Naive thymus-derived CD4-positive, alpha-beta T cell (primary cell): ENCODE data around the gene LRRC63. TPM values are rescaled to one million over a fixed set of nuclear protein-coding genes. Genes with fewer than 3 reads are reported as not detected.
"Not testable (repeated sequence)": the region's sequence is repeated elsewhere in the genome, so short reads cannot be mapped to it uniquely, and the experiment has no call there.

ENCODE experiments used
- ATAC-seq: fragments of 150-1000 bp; cut with Tn5 transposase; 2 replicates; pipeline ENCODE4 v1.10.0; 2021; ENCODE audit warnings: mild to moderate bottlenecking, moderate library complexity
- CTCF ChIA-PET: fragments of 350-600 bp; sonication (Branson Sonifier 250); formaldehyde crosslinking; loops from one replicate; lab custom pipeline; 2021; ENCODE audit warnings: antibody characterized with exemption; lab: Charles Lee
- POLR2A ChIA-PET: fragments of 350-600 bp; sonication (Branson Sonifier 250); formaldehyde crosslinking; loops from one replicate; lab custom pipeline; 2021; ENCODE audit warnings: antibody characterized with exemption, inconsistent platforms; lab: Charles Lee
- DNase-seq, 9 donors: peaks; one replicate each; pipeline versions ENCODE4 v3.0.0 to v3.0.0-alpha.2; 2020 to 2022; ENCODE audit warnings: mixed read lengths in 1 of 9
- H3K27ac ChIP-seq: one replicate; pipeline ENCODE4 v1.7.0; 2013; ENCODE audit warnings: mild to moderate bottlenecking, low read depth, low read length, moderate library complexity
- H3K27me3 ChIP-seq, 2 donors: one replicate each; pipeline ENCODE4 v1.7.0; 2013; ENCODE audit warnings: low read length in 2 of 2, mild to moderate bottlenecking in 2 of 2, moderate library complexity in 2 of 2; ENCODE audit not compliant: control insufficient read depth in 2 of 2, insufficient read depth in 2 of 2
- H3K36me3 ChIP-seq, 3 experiments: 1 replicate in 2 of 3; 2 replicates in 1 of 3; pipeline ENCODE4 v1.7.0; 2013; ENCODE audit warnings: low read length in 3 of 3, mild to moderate bottlenecking in 3 of 3, moderate library complexity in 1 of 3; ENCODE audit not compliant: insufficient read depth in 3 of 3, control insufficient read depth in 2 of 3
- H3K4me1 ChIP-seq, 2 donors: one replicate each; pipeline ENCODE4 v1.7.0; 2013; ENCODE audit warnings: low read length in 2 of 2, mild to moderate bottlenecking in 2 of 2, moderate library complexity in 1 of 2; ENCODE audit not compliant: control insufficient read depth in 2 of 2, insufficient read depth in 2 of 2
- H3K4me3 ChIP-seq: 2 replicates; pipeline ENCODE4 v1.7.0; 2013; ENCODE audit warnings: mild to moderate bottlenecking, low read length
- H3K9me3 ChIP-seq, 3 experiments: 1 replicate in 2 of 3; 2 replicates in 1 of 3; pipeline ENCODE4 v1.7.0; 2013; ENCODE audit warnings: low read length in 3 of 3; ENCODE audit not compliant: control insufficient read depth in 2 of 3
- H3K27ac Mint-ChIP-seq, 9 donors: one replicate each; pipeline ENCODE4 v1.8.0; 2020 to 2022; ENCODE audit warnings: mixed read lengths in 9 of 9, mild to moderate bottlenecking in 8 of 9, moderate library complexity in 5 of 9, inconsistent platforms in 2 of 9
- H3K27me3 Mint-ChIP-seq, 5 donors: one replicate each; pipeline ENCODE4 v1.8.0; 2021 to 2022; ENCODE audit warnings: mixed read lengths in 5 of 5, mild to moderate bottlenecking in 1 of 5
- H3K36me3 Mint-ChIP-seq, 5 donors: one replicate each; pipeline ENCODE4 v1.8.0; 2020 to 2022; ENCODE audit warnings: mixed read lengths in 5 of 5, mild to moderate bottlenecking in 3 of 5, inconsistent platforms in 1 of 5
- H3K4me1 Mint-ChIP-seq, 7 donors: one replicate each; pipeline ENCODE4 v1.8.0; 2020 to 2022; ENCODE audit warnings: mixed read lengths in 7 of 7, mild to moderate bottlenecking in 3 of 7, inconsistent platforms in 1 of 7
- H3K4me3 Mint-ChIP-seq, 10 donors: one replicate each; pipeline ENCODE4 v1.8.0; 2020 to 2022; ENCODE audit warnings: mild to moderate bottlenecking in 10 of 10, mixed read lengths in 10 of 10, moderate library complexity in 6 of 10, inconsistent platforms in 2 of 10
- H3K9me3 Mint-ChIP-seq, 11 donors: one replicate each; pipeline ENCODE4 v1.8.0; 2020 to 2022; ENCODE audit warnings: mixed read lengths in 11 of 11, mild to moderate bottlenecking in 4 of 11, inconsistent platforms in 1 of 11, moderate library complexity in 1 of 11
- intact Hi-C, 2 donors: fragments of 100-400 bp; cut with micrococcal nuclease; formaldehyde crosslinking; loops; one replicate each; pipeline ENCODE4 v1.15.1; 2023
- polyA plus RNA-seq, 2 donors: library from polyadenylated mRNA; unstranded; fragments of 300-500 nt; fragmentation: Illumina TruSeq; gene quantifications; one replicate each; pipeline ENCODE4 v1.2.3, GENCODE V29; 2021
- total RNA-seq, 6 experiments: library from RNA in 5 of 6; stranded (reverse) in 5 of 6; gene quantifications; 1 replicate in 5 of 6; 2 replicates in 1 of 6; pipeline ENCODE4 v1.2.3 and lab custom pipeline; 2021 to 2026

LRRC63 gene, protein sequence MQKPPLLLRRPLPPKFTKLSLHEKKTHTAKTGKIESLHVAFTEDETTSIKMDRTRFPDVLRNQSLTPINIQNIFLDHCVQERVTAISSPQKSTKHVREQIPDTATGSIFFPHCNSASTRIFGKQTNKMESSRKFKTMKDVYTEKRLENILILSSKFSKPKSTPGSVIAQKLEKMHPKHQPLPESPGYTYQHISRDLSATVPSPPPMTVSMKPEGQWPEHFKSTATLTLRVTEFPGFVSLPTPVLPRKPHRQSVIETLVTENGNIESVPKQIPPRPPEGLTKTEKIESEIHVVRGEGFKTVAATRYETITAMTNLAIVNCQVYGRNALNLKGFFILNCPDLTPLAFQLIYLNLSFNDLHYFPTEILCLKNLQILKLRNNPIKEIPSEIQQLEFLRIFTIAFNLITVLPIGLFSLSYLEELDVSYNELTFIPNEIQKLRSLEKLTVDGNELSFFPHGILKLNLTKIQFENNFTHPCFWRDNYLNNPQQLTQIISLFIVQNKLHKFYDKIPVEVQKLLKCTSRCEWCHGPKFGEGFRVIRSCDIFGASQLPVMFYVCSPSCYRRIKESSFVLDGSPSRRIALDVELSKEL
- under 1 TPM; 0.19 to 0.80 (median 0.49) TPM for total RNA-seq
- under 1 TPM in 1 of 2 donors, not detected in 1; 0.31 TPM for polyA plus RNA-seq
- total RNA-seq (lab: John Stamatoyannopoulos, UW): not detected

DNA sequence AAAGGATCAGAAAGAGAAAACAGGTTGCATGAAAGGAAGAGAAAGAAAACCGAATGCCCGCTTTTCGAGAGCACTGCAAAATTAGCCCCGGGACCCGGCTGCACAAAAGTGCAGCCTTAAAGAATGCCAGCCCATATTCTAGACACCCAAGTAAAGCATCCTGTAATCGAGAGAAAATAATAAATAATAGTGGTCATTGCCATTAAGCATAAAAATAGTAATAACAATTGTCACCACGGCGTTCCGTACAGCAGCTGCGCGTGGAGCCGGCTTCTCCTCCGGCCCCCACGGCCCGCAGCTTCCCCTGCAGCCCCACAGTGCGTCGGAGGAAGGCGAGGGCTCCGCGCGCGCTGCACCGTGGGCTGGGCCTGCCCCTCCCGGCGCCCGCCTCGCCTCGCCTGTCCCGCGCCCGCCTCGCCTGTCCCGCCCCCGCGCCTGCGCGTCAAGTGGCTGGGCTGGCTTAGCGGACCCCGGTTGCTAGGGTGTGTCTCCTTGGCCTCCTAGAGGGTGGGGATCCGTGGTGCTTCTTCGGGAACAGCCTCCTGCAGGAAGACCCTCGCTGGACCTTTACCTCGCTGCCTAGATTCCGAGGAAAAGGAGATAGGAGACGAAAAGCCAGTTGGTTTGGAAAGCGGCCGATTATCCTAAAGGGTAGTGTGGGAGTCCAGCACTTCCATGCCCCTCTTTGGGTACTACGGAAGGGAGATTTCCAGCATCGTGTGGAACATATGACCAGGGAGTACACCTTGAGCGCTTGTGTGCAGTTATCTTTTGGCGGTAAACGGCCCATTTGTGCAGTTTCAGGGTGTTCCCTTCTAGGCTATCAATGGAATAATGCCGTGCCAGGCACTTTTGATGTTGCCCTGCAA, at the start of gene LRRC63:
LRRC63 (plus strand) TSS at position 446 of the 869 bp plus-strand sequence. CDS start 1,107 bp downstream, outside the sequence.
- ATAC-seq: peak; percentile 98
- Histone ChIP-seq H3K4me3 (peak within 1 kb of the TSS; percentile 81), H3K4me1 (peaks cover 5 to 8% of the 10 kb centered on the region in 2 donors), H3K9me3 (no peaks in the 10 kb centered on the region), H3K27ac (peak within 1 kb of the TSS; percentile 88), H3K27me3 (no peaks in the 10 kb centered on the region), H3K36me3 (no peaks in the 10 kb centered on the region)
- CTCF ChIA-PET: interaction anchor here (0.8 to 1.9 kb wide), 9 partner anchors 10 to 110 kb away, joined by 3 to 7 read pairs (median 4); no protein-coding TSS in a partner anchor
- Mint-ChIP-seq H3K4me3 (peak within 1 kb of the TSS; percentile 83 to 100 (median 93)), H3K4me1 (peaks cover 7 to 37% (median 26%) of the 10 kb centered on the region in 7 donors), H3K9me3 (peaks cover 0 to 7% (median 0%) of the 10 kb centered on the region in 11 donors), H3K36me3 (peaks cover 0 to 15% (median 0%) of the 10 kb centered on the region in 5 donors), H3K27me3 (peaks cover 0 to 6% (median 0%) of the 10 kb centered on the region in 5 donors), H3K27ac (peak within 1 kb of the TSS; percentile 91 to 98 (median 94))
- DNase-seq: peak; percentile 69 to 88 (median 80)
- POLR2A ChIA-PET: interaction anchor here (0.6 to 2.2 kb wide), 10 partner anchors 9 to 84 kb away, joined by 3 to 20 read pairs (median 6); partner anchors contain the start of gene LCP1
- intact Hi-C loops: loop anchor here (1.0 to 5.0 kb wide), 11 partner anchors 9 to 1635 kb away; partner anchors contain the start of genes ZC3H13 (in 2 of the 2), COG3 (in 1 of the 2) and TSC22D1 (in 1 of the 2)

DNA sequence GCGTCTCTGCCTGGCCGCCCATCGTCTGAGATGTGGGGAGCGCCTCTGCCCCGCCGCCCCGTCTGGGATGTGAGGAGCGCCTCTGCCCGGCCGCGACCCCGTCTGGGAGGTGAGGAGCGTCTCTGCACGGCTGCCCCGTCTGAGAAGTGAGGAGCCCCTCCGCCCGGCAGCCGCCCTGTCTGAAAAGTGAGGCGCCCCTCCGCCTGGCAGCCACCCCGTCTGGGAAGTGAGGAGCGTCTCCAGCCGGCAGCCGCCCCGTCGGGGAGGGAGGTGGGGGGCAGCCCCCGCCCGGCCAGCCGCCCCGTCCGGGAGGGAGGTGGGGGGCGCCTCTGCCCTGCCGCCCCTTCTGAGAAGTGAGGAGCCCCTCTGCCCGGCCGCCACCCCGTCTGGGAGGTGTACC, 49.0 kb upstream of the LRRC63 start:
- peak overlapping the region in 6 of 9 donors; percentile 26 to 95 (median 62) for H3K27ac Mint-ChIP-seq
- H3K27ac ChIP-seq, ATAC-seq, H3K4me3 ChIP-seq, intact Hi-C loops, H3K27me3 Mint-ChIP-seq, H3K9me3 Mint-ChIP-seq, H3K9me3 ChIP-seq, H3K27me3 ChIP-seq, DNase-seq: not testable (repeated sequence)
- ChIA-PET CTCF (interaction anchor here (1.7 to 4.8 kb wide), 2 partner anchors 10 to 16 kb away, joined by 5 to 27 read pairs; no protein-coding TSS in a partner anchor), POLR2A (interaction anchor here (0.8 to 4.1 kb wide), 4 partner anchors 15 to 48 kb away, joined by 3 to 21 read pairs (median 5); partner anchors contain the start of gene LCP1)
- H3K4me3 Mint-ChIP-seq: peak overlapping the region in 1 of 10 donors; percentile 50
- H3K36me3 Mint-ChIP-seq: peaks cover 11 to 54% (median 30%) of the 10 kb centered on the region in 5 donors
- peaks cover 64 to 80% (median 75%) of the 10 kb centered on the region in 7 donors for H3K4me1 Mint-ChIP-seq
- Histone ChIP-seq H3K4me1 (peaks cover 51 to 66% of the 10 kb centered on the region in 2 donors), H3K36me3 (peaks cover 0 to 16% (median 13%) of the 10 kb centered on the region in 3 experiments)

DNA sequence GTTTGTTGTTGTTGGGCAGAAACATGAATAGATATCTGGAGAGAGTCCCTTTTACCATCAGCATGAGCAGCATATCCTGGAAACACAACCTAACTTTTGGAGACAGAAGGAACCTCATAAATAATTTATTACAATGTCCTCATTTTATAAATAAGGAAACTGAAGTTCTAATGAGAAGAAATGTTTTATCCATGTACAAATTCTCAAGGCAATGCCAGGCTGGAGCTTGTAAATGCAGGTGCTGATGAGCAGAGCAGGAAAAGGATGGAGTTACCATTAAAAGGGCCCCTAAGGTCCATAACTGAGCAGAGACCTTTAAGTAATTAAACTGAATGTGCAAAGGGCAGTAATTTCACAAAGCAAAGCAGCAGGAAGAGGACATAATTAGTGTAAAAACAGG, 47.1 kb upstream of the LRRC63 start:
- H3K27ac ChIP-seq: peak overlapping the region; percentile 82

DNA sequence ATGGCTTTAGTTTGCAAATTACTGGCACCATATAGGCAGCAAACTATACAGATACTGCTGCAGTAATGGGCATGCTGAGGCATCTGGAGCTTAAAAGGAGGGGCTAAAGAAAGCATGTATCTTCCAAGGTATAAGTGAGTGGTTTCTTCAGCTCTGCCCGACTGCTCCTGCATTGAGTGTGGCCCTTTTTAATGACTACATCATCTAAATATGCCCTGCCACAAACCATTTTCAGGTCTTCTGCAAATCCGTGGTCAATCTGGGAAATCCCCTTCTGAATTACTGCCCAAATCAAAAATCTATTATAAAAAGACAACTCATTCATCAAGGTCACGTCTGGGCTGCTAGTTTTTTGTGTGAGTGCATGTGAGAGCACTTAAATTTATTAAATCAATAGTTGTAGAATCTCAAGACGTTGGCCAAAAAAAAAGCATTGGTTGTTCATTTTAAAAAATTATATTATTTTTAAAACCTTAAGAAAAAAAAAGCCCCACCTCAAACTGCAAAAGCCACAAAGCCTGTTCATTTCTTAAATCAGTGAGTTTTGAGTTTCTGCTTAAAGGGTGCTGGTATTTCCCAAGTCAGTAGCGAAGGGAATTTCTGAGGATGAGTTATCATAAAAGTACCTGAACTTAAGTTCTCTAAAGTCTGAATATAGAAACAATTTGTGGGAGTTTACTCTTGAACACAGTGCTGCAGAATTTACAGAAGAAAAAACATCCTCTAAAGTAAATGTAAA, 46.1 kb upstream of the LRRC63 start:
- ATAC-seq (peak; percentile 18), DNase-seq (peak in 1 of 9 donors; percentile 28)
- ChIA-PET POLR2A (interaction anchor here (0.9 to 9.8 kb wide), 3 partner anchors 11 to 168 kb away, joined by 3 to 117 read pairs (median 3); partner anchors contain the start of gene LCP1), CTCF (interaction anchor here (1.4 to 2.4 kb wide), 2 partner anchors 17 to 20 kb away, joined by 3 to 6 read pairs; partner anchors contain the start of gene LCP1)
- Histone ChIP-seq H3K27me3 (no peaks in the 10 kb centered on the region), H3K36me3 (peaks cover 0 to 4% (median 0%) of the 10 kb centered on the region in 3 experiments), H3K4me1 (peaks cover 64 to 78% of the 10 kb centered on the region in 2 donors), H3K27ac (peak overlapping the region; percentile 82), H3K4me3 (peak overlapping the region; percentile 15), H3K9me3 (no peaks in the 10 kb centered on the region)
- intact Hi-C loops: no loop called here
- peak overlapping the region in 9 of 10 donors; percentile 56 to 94 (median 67) for H3K4me3 Mint-ChIP-seq
- H3K36me3 Mint-ChIP-seq: peaks cover 0 to 54% (median 17%) of the 10 kb centered on the region in 5 donors
- peaks cover 71 to 86% (median 79%) of the 10 kb centered on the region in 7 donors for H3K4me1 Mint-ChIP-seq
- peak overlapping the region; percentile 59 to 95 (median 89) for H3K27ac Mint-ChIP-seq
- H3K27me3 Mint-ChIP-seq: no peaks in the 10 kb centered on the region
- H3K9me3 Mint-ChIP-seq: peaks cover 0 to 4% (median 0%) of the 10 kb centered on the region in 11 donors

More for the DNA sequence above, 47.1 kb upstream of the LRRC63 start:
- DNase-seq: no peak
- Histone ChIP-seq H3K4me1 (peaks cover 64 to 78% of the 10 kb centered on the region in 2 donors), H3K36me3 (no peaks in the 10 kb centered on the region), H3K27me3 (no peaks in the 10 kb centered on the region), H3K9me3 (no peaks in the 10 kb centered on the region), H3K4me3 (no peak overlapping the region)
- intact Hi-C loops: no loop called here
- Mint-ChIP-seq H3K27ac (peak overlapping the region; percentile 59 to 95 (median 89)), H3K27me3 (no peaks in the 10 kb centered on the region), H3K9me3 (peaks cover 0 to 4% (median 0%) of the 10 kb centered on the region in 11 donors), H3K4me1 (peaks cover 71 to 86% (median 79%) of the 10 kb centered on the region in 7 donors), H3K4me3 (peak overlapping the region; percentile 18 to 73 (median 62)), H3K36me3 (peaks cover under 1 to 53% (median 16%) of the 10 kb centered on the region in 5 donors)
- no peak for ATAC-seq
- ChIA-PET POLR2A (interaction anchor here (1.0 kb wide), 1 partner anchor 12 kb away, joined by 3 read pairs; no protein-coding TSS in a partner anchor), CTCF (interaction anchor here (1.4 to 2.0 kb wide), 2 partner anchors 18 to 157 kb away, joined by 3 to 4 read pairs; partner anchors contain the start of gene LCP1)

DNA sequence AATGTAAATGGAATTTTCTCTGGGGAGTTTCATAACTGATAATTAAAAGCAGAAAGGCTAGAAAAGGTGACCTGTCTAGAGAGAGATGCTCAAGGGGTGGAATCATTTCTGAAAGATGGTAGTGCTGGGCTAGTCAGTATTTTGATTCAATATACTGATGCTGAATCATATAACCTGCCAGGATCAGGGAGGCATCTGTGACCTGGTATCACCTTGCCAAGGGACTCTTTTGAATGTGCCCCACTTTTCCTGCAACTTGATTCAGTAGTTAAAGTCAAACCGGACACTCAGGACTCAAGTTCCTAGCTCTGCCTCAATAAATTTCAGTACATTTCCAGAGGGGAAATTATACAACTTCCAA, 45.5 kb upstream of the LRRC63 start:
- ChIA-PET POLR2A (interaction anchor here (9.8 kb wide), 1 partner anchor 15 kb away, joined by 117 read pairs; the partner anchor contains the start of gene LCP1), CTCF (interaction anchor here (1.9 to 2.4 kb wide), 2 partner anchors 10 to 20 kb away, joined by 5 to 6 read pairs; no protein-coding TSS in a partner anchor)
- Histone ChIP-seq H3K27ac (peak overlapping the region; percentile 82), H3K4me1 (peaks cover 66 to 79% of the 10 kb centered on the region in 2 donors), H3K9me3 (no peaks in the 10 kb centered on the region), H3K27me3 (no peaks in the 10 kb centered on the region), H3K36me3 (peaks cover 0 to 4% (median 0%) of the 10 kb centered on the region in 3 experiments), H3K4me3 (peak overlapping the region; percentile 15)
- intact Hi-C loops: no loop called here
- ATAC-seq (no peak), DNase-seq (no peak)
- Mint-ChIP-seq H3K27me3 (no peaks in the 10 kb centered on the region), H3K27ac (peak overlapping the region; percentile 59 to 95 (median 86)), H3K4me3 (peak overlapping the region; percentile 6 to 94 (median 65)), H3K9me3 (peaks cover 0 to 4% (median 0%) of the 10 kb centered on the region in 11 donors), H3K36me3 (peaks cover 0 to 56% (median 17%) of the 10 kb centered on the region in 5 donors), H3K4me1 (peaks cover 74 to 86% (median 80%) of the 10 kb centered on the region in 7 donors)
